DMS114 treated with DMSO at 0.1 percent for 48 hours (cell line): ENCODE measurements around the gene PHOX2B.

Experiments
- DNase-seq: peaks from one replicate; lab custom pipeline; 2025; ENCODE audit not compliant: unreplicated experiment; lab: John Stamatoyannopoulos, UW

PHOX2B gene

GRCh38 chr4:41748571-41749475, at the start of gene PHOX2B:
PHOX2B (minus strand) TSS chr4:41748725; CDS start chr4:41748610, 115 bp downstream.
- DNase-seq = no peak

GRCh38 chr4:41797260-41797659, 48.7 kb upstream of the PHOX2B start:
- no peak for DNase-seq

- DNase-seq = no peak
Observed at GRCh38 chr4:41796545-41797210, 48.2 kb upstream of the PHOX2B start.

GRCh38 chr4:41795796-41796385, 47.4 kb upstream of the PHOX2B start:
- DNase-seq = no peak

GRCh38 chr4:41792166-41792565, 43.6 kb upstream of the PHOX2B start:
- DNase-seq = no peak

- DNase-seq = no peak
Observed at GRCh38 chr4:41791557-41791956, 43.0 kb upstream of the PHOX2B start.

GRCh38 chr4:41787931-41788330, 39.4 kb upstream of the PHOX2B start:
- DNase-seq = no peak

GRCh38 chr4:41785665-41786064, 37.1 kb upstream of the PHOX2B start:
- DNase-seq = no peak

GRCh38 chr4:41784191-41784979, 35.9 kb upstream of the PHOX2B start:
- no peak for DNase-seq

- DNase-seq = no peak
Observed at GRCh38 chr4:41776466-41776865, 27.9 kb upstream of the PHOX2B start.

- DNase-seq = no peak
Observed at GRCh38 chr4:41763729-41764128, 15.2 kb upstream of the PHOX2B start.

GRCh38 chr4:41758884-41759283, 10.4 kb upstream of the PHOX2B start:
- DNase-seq = no peak

- DNase-seq = no peak
Observed at GRCh38 chr4:41757521-41758156, 9.1 kb upstream of the PHOX2B start.

GRCh38 chr4:41753942-41754341, 5.4 kb upstream of the PHOX2B start:
- DNase-seq = no peak

GRCh38 chr4:41752081-41752836, 3.7 kb upstream of the PHOX2B start:
- no peak for DNase-seq

GRCh38 chr4:41751449-41752061, 3.0 kb upstream of the PHOX2B start:
- DNase-seq = no peak

GRCh38 chr4:41750626-41751448, 2.3 kb upstream of the PHOX2B start:
- no peak for DNase-seq

- DNase-seq = no peak
Observed at GRCh38 chr4:41750121-41750625, 1.6 kb upstream of the PHOX2B start.
